Stimulated activated memory B cell treated with anti-CD40 and anti-IgM and Interleukin-4, amounts not matched to agents 10 μg/mL and 1 μg/mL and 100 μg/mL, for 72 hours (primary cell): ENCODE data around the gene TNNT3.

Experiments
- ATAC-seq: fragments of 150-1000 bp; cut with Tn5 transposase; 2 replicates; pipeline ENCODE4 v1.10.0; 2021
- H3K27ac Mint-ChIP-seq: one replicate; pipeline ENCODE4 v1.8.0; 2022; ENCODE audit warnings: mild to moderate bottlenecking, mixed read lengths
- H3K27me3 Mint-ChIP-seq: one replicate; pipeline ENCODE4 v1.8.0; 2022; ENCODE audit warnings: mixed read lengths
- H3K36me3 Mint-ChIP-seq: one replicate; pipeline ENCODE4 v1.8.0; 2022; ENCODE audit warnings: mixed read lengths
- H3K4me1 Mint-ChIP-seq: one replicate; pipeline ENCODE4 v1.8.0; 2022; ENCODE audit warnings: mixed read lengths
- H3K4me3 Mint-ChIP-seq: one replicate; pipeline ENCODE4 v1.8.0; 2022; ENCODE audit warnings: mild to moderate bottlenecking, moderate library complexity, mixed read lengths
- H3K9me3 Mint-ChIP-seq: one replicate; pipeline ENCODE4 v1.8.0; 2022; ENCODE audit warnings: mixed read lengths

Gene TNNT3

DNA sequence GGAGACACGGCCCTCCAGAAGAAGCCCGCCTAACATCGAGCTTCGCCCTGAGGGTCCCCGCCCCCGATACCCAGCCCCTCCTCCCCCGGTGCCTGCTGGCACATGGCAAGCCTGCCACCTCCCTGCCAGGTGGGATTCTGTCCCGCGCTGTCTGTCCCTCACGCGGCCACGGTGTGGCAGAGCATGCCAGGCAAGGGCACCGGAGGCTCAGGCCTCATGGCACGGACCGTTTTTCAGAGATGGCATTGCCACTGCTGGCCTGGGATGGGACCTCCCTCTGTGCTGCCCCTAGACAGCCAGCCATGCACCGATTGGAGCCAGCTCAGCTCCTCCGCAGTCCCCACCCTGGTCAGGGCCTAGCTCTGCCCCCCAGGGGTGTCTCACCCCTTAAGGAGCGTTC, 47.0 kb downstream of the TNNT3 start:
- no peak for ATAC-seq
- Mint-ChIP-seq H3K9me3 (no peaks in the 10 kb centered on the region), H3K27ac (no peak overlapping the region)

DNA sequence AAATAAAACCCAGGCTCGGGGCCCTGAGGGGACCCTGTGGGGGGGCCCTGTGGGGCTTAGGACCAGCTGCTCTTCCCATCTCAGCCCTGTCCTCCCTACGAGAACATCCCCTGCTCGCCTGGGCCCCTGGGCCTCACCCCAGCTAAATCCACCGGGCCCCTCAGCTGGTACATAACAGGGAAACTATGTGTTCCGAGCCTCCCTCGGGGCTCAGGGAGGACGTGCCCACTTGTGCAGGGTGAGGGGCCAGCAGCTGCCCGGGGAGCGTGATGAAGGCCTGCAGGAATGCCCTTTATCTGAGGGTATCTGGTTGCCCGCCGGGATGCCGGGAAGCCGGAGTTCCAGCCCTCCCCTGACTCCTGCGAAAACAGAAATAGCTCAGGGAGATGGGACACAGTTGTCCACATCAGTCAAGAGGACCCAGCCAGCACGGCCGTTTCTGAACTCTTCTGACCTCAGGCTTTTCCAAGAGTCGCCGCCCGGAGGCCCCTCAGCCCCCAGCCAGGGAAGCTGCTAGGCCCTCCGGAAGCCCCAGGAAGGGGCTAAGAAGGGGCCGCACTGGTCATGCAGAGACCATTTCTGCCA, 48.2 kb downstream of the TNNT3 start:
- Mint-ChIP-seq H3K9me3 (no peaks in the 10 kb centered on the region), H3K4me1 (no peaks in the 10 kb centered on the region), H3K4me3 (no peak overlapping the region), H3K27me3 (no peaks in the 10 kb centered on the region), H3K36me3 (no peaks in the 10 kb centered on the region), H3K27ac (no peak overlapping the region)
- ATAC-seq: no peak

More for the DNA sequence above, 47.0 kb downstream of the TNNT3 start:
- Mint-ChIP-seq H3K36me3 (no peaks in the 10 kb centered on the region), H3K4me1 (no peaks in the 10 kb centered on the region), H3K4me3 (no peak overlapping the region), H3K27me3 (no peaks in the 10 kb centered on the region)

- H3K9me3 Mint-ChIP-seq: no peaks in the 10 kb centered on the region
- no peak for ATAC-seq
- H3K36me3 Mint-ChIP-seq: no peaks in the 10 kb centered on the region
- H3K27me3 Mint-ChIP-seq: no peaks in the 10 kb centered on the region
- no peaks in the 10 kb centered on the region for H3K4me1 Mint-ChIP-seq
- no peak overlapping the region for H3K27ac Mint-ChIP-seq
- no peak overlapping the region for H3K4me3 Mint-ChIP-seq
These were observed 49.0 kb downstream of the TNNT3 start for GRCh38 chr11:1968454-1969002.

DNA sequence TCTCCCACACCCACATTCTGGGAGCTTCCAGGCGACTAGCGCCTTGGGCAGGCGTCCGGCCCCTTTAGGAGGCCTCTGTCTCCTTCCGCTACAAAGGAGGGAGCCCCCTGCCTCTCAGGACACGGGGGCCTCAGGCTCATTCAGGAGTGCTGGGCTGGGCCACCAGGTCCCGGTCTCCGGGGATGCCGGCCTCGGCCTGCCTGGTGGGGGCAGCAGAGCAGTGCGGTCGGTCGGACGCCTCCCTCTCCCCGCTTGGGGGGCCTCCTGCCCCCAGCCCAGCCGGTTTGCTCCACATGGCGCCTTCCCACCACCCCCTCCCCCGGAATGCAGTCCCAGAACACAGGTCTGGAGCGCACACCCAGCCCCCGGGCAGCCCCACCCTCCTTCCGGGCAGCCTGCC, 49.5 kb downstream of the TNNT3 start:
- no peaks in the 10 kb centered on the region for H3K9me3 Mint-ChIP-seq
- H3K4me1 Mint-ChIP-seq: no peaks in the 10 kb centered on the region
- no peaks in the 10 kb centered on the region for H3K36me3 Mint-ChIP-seq
- no peak overlapping the region for H3K4me3 Mint-ChIP-seq
- no peak overlapping the region for H3K27ac Mint-ChIP-seq
- no peak for ATAC-seq
- H3K27me3 Mint-ChIP-seq: no peaks in the 10 kb centered on the region

- Mint-ChIP-seq H3K4me3 (no peak overlapping the region), H3K27ac (no peak overlapping the region), H3K36me3 (no peaks in the 10 kb centered on the region), H3K4me1 (no peaks in the 10 kb centered on the region), H3K9me3 (no peaks in the 10 kb centered on the region), H3K27me3 (no peaks in the 10 kb centered on the region)
- ATAC-seq: no peak
These were observed 50.3 kb downstream of the TNNT3 start for GRCh38 chr11:1969776-1970175.

GRCh38 chr11:1970956-1971355, 51.5 kb downstream of the TNNT3 start:
- ATAC-seq: no peak
- Mint-ChIP-seq H3K4me1 (no peaks in the 10 kb centered on the region), H3K27ac (no peak overlapping the region), H3K4me3 (no peak overlapping the region), H3K36me3 (no peaks in the 10 kb centered on the region), H3K27me3 (no peaks in the 10 kb centered on the region), H3K9me3 (no peaks in the 10 kb centered on the region)

- Mint-ChIP-seq H3K27me3 (no peaks in the 10 kb centered on the region), H3K4me3 (no peak overlapping the region), H3K36me3 (no peaks in the 10 kb centered on the region), H3K9me3 (no peaks in the 10 kb centered on the region), H3K4me1 (no peaks in the 10 kb centered on the region), H3K27ac (no peak overlapping the region)
- ATAC-seq: no peak
These were observed 55.7 kb downstream of the TNNT3 start for GRCh38 chr11:1975185-1975584.

GRCh38 chr11:1978720-1979473, 59.4 kb downstream of the TNNT3 start:
- no peaks in the 10 kb centered on the region for H3K9me3 Mint-ChIP-seq
- H3K36me3 Mint-ChIP-seq: no peaks in the 10 kb centered on the region
- H3K27ac Mint-ChIP-seq: no peak overlapping the region
- H3K4me1 Mint-ChIP-seq: no peaks in the 10 kb centered on the region
- no peaks in the 10 kb centered on the region for H3K27me3 Mint-ChIP-seq
- no peak overlapping the region for H3K4me3 Mint-ChIP-seq
- ATAC-seq: peak; percentile 49

DNA sequence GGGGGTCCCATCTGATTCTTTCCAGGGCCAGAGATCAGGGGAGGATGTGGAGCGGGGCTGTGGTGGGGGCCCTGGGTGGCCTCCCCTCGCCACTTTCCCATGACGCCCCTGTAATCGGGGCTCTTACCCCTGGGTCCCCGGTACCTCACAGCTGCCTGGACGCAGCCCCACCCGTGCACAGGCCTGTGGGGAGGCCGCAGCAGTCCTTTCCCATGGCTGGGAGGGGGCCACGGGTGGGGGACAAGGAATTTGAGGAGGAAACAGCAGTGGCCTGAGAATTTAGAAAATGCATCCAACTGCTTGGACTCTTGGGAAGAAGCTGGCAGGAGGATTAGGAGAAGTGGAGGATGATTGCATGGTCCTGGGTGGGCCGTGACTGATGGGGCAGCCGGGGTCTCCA, 60.1 kb downstream of the TNNT3 start:
- Mint-ChIP-seq H3K9me3 (no peaks in the 10 kb centered on the region), H3K36me3 (no peaks in the 10 kb centered on the region), H3K4me3 (no peak overlapping the region), H3K4me1 (no peaks in the 10 kb centered on the region), H3K27me3 (no peaks in the 10 kb centered on the region), H3K27ac (no peak overlapping the region)
- ATAC-seq: no peak

DNA sequence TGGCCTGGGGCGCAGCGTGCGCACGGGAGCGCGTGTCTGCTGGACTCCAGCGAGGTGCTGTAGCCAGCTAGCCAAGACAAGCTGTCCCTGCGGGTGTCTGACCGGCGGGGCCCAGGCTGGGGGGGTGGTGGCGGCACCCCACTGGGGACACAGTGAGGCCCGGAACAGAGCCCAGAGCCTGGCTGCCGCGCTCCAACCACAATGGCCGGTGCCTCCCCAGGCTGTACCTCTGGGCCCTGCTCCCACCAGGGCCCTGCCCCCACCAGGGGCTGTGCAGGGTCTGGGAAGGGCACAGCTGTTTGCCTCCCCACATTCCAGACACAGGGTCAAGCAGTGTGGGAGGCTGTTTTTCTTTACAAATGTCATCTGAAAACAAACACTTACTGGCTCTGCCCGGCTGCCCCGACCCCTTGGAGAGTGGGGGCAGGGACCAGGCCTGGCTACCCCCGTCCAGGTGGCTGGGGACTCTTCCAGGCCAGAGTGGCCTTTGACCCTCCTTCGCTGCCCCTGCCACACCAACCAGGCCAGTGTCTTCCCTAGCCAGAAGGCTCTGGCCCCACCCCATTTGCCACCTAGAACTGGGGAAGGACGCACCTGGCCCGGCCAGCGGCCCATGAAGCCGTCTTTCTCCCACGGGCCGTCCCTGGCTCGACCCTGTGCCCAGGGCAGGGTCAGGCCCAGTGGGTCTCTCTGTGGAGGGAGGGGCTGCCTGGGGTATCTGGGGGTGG, 63.5 kb downstream of the TNNT3 start:
- Mint-ChIP-seq H3K4me3 (no peak overlapping the region), H3K9me3 (no peaks in the 10 kb centered on the region), H3K4me1 (no peaks in the 10 kb centered on the region), H3K27ac (no peak overlapping the region), H3K27me3 (no peaks in the 10 kb centered on the region), H3K36me3 (no peaks in the 10 kb centered on the region)
- no peak for ATAC-seq

DNA sequence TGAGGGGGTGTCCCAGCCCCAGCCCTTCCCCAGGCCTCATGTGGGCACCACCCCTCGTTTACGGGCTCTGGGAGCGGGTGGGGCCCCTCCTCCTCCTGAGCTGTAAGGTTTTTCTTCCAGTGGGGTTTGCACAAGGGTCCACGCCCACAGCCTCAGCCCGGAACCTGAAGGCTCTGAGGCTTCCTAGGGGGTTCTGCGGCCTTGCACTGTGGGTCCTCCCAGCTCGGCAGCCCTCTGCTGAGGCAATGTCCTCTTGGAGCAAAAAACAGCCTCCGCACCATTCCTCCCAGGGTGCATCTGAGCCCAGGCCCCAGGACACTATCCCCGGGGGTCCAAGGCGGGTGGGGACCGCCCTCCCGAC, 64.1 kb downstream of the TNNT3 start:
- Mint-ChIP-seq H3K9me3 (no peaks in the 10 kb centered on the region), H3K4me3 (no peak overlapping the region), H3K27ac (no peak overlapping the region), H3K4me1 (no peaks in the 10 kb centered on the region), H3K36me3 (no peaks in the 10 kb centered on the region), H3K27me3 (no peaks in the 10 kb centered on the region)
- no peak for ATAC-seq

DNA sequence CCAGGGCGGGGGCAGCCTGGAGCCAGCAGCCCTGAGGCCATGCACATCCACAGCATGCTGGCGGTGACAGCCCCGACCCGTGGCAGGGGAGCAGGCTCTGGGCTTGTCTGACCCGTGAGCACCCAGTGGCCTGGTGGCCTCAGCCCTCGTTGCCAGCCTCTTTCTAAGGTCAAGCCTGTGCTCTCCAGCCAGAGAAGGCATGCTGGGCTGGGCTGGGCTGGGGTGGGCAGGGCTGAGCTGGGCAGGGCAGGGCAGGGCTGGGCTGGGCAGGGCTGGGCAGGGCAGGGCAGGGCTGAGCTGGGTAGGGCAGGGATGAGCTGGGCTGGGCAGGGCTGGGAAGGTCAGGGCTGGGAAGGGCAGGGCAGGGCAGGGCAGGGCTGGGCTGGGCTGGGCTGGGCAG, 67.5 kb downstream of the TNNT3 start:
- Mint-ChIP-seq H3K4me3 (no peak overlapping the region), H3K9me3 (no peaks in the 10 kb centered on the region), H3K36me3 (no peaks in the 10 kb centered on the region), H3K27me3 (no peaks in the 10 kb centered on the region), H3K27ac (no peak overlapping the region), H3K4me1 (no peaks in the 10 kb centered on the region)
- no peak for ATAC-seq

- no peaks in the 10 kb centered on the region for H3K36me3 Mint-ChIP-seq
- no peaks in the 10 kb centered on the region for H3K4me1 Mint-ChIP-seq
- no peaks in the 10 kb centered on the region for H3K27me3 Mint-ChIP-seq
- no peak overlapping the region for H3K4me3 Mint-ChIP-seq
- no peak overlapping the region for H3K27ac Mint-ChIP-seq
- no peaks in the 10 kb centered on the region for H3K9me3 Mint-ChIP-seq
- ATAC-seq: no peak
These were observed 68.7 kb downstream of the TNNT3 start for GRCh38 chr11:1988174-1988573.
